OCI-LY1 (cell line): ENCODE measurements around the gene HEMGN.

Experiments
- H2AFZ ChIP-seq: fragments of 200-600 bp; sonication (generic), shearing (Covaris generic); 2 replicates; pipeline ENCODE4 v1.6.0; 2014; ENCODE audit warnings: antibody characterized with exemption, mild to moderate bottlenecking, low read length
- H3F3A ChIP-seq: fragments of 200-600 bp; sonication (generic), shearing (Covaris generic); 2 replicates; pipeline ENCODE4 v1.6.0; 2014; ENCODE audit warnings: mild to moderate bottlenecking, antibody characterized with exemption, low read length, moderate library complexity; ENCODE audit not compliant: insufficient read depth
- H3K27ac ChIP-seq: fragments of 200-600 bp; sonication (generic); 2 replicates; pipeline ENCODE4 v1.5.1; 2014; ENCODE audit warnings: low read length, mixed run types, mild to moderate bottlenecking, low read depth; ENCODE audit not compliant: poor library complexity, severe bottlenecking
- H3K27me3 ChIP-seq: fragments of 200-600 bp; sonication (generic); 2 replicates; pipeline ENCODE4 v1.6.0; 2014; ENCODE audit warnings: antibody characterized with exemption, mild to moderate bottlenecking, low read length, moderate library complexity; ENCODE audit not compliant: insufficient read depth
- H3K36me3 ChIP-seq: fragments of 200-600 bp; sonication (generic); 2 replicates; pipeline ENCODE4 v1.6.1; 2014; ENCODE audit warnings: mild to moderate bottlenecking, antibody characterized with exemption, low read length, moderate library complexity, mixed read lengths; ENCODE audit not compliant: insufficient read depth
- H3K4me1 ChIP-seq: fragments of 200-600 bp; sonication (generic); 2 replicates; pipeline ENCODE4 v1.5.1; 2014; ENCODE audit warnings: mild to moderate bottlenecking, low read length, moderate library complexity; ENCODE audit not compliant: insufficient read depth, severe bottlenecking
- H3K4me2 ChIP-seq: fragments of 200-600 bp; sonication (generic), shearing (Covaris generic); 2 replicates; pipeline ENCODE4 v1.6.1; 2014; ENCODE audit warnings: low read length
- H3K4me3 ChIP-seq: fragments of 200-600 bp; sonication (generic); 2 replicates; pipeline ENCODE4 v1.5.1; 2014; ENCODE audit warnings: low read length, low read depth, mild to moderate bottlenecking, mixed read lengths; ENCODE audit not compliant: poor library complexity, severe bottlenecking
- H3K79me2 ChIP-seq: fragments of 200-600 bp; shearing (Covaris generic); 2 replicates; pipeline ENCODE4 v1.6.1; 2016; ENCODE audit warnings: mixed run types, low read length, mixed read lengths; ENCODE audit not compliant: insufficient read depth
- H3K9ac ChIP-seq: fragments of 200-600 bp; sonication (generic), shearing (Covaris generic); 2 replicates; pipeline ENCODE4 v1.6.1; 2014; ENCODE audit warnings: mild to moderate bottlenecking, low read length, mixed read lengths
- H3K9me2 ChIP-seq: fragments of 200-600 bp; sonication (generic), shearing (Covaris generic); 2 replicates; pipeline ENCODE4 v1.6.1; 2014; ENCODE audit warnings: low read depth, mild to moderate bottlenecking, low read length, mixed read lengths
- H3K9me3 ChIP-seq: fragments of 200-600 bp; shearing (Covaris generic); 2 replicates; pipeline ENCODE4 v1.6.1; 2014; ENCODE audit warnings: low read length, mixed read lengths
- H4K20me1 ChIP-seq: fragments of 200-600 bp; sonication (generic), shearing (Covaris generic); 2 replicates; pipeline ENCODE4 v1.6.0; 2016; ENCODE audit warnings: mild to moderate bottlenecking, low read length; ENCODE audit not compliant: insufficient read depth
- CTCF ChIP-seq: fragments of 200-600 bp; sonication (generic), shearing (Covaris generic); IDR thresholded peaks from 2 replicates; pipeline ENCODE4 v1.5.1; 2017; ENCODE audit warnings: mild to moderate bottlenecking, antibody characterized with exemption, low read length, moderate library complexity, mixed read lengths
- EZH2 ChIP-seq: fragments of 200-600 bp; sonication (generic), shearing (Covaris generic); IDR thresholded peaks from 2 replicates; pipeline ENCODE4 v1.8.0; 2017; ENCODE audit warnings: borderline replicate concordance, mixed run types, mild to moderate bottlenecking, antibody characterized with exemption, low read length, moderate library complexity, mixed read lengths

The HEMGN gene

GRCh38 chr9:97910357-97910756 lies 27.6 kb downstream of the HEMGN start:
- H3K9ac ChIP-seq = no peak overlapping the region
- TF ChIP-seq EZH2 (no peak), CTCF (no peak)
- H3K27me3 ChIP-seq = no peaks in the 10 kb centered on the region
- no peak overlapping the region for H3K4me3 ChIP-seq
- peaks cover 13% of the 10 kb centered on the region for H3K4me1 ChIP-seq
- no peaks in the 10 kb centered on the region for H4K20me1 ChIP-seq
- H2AFZ ChIP-seq = no peak overlapping the region
- no peaks in the 10 kb centered on the region for H3K9me3 ChIP-seq
- H3K9me2 ChIP-seq = no peaks in the 10 kb centered on the region
- no peaks in the 10 kb centered on the region for H3K79me2 ChIP-seq
- H3K4me2 ChIP-seq = no peak overlapping the region
- H3F3A ChIP-seq = no peaks in the 10 kb centered on the region
- peaks cover 57% of the 10 kb centered on the region; the same call in 1 of the 2 replicates for H3K36me3 ChIP-seq
- no peak overlapping the region for H3K27ac ChIP-seq

GRCh38 chr9:97908705-97909104 lies 29.3 kb downstream of the HEMGN start:
- no peaks in the 10 kb centered on the region for H3K27me3 ChIP-seq
- H3K9me3 ChIP-seq = no peaks in the 10 kb centered on the region
- H2AFZ ChIP-seq = no peak overlapping the region
- TF ChIP-seq EZH2 (no peak), CTCF (no peak)
- H3K27ac ChIP-seq = no peak overlapping the region
- no peak overlapping the region for H3K4me3 ChIP-seq
- no peaks in the 10 kb centered on the region for H3F3A ChIP-seq
- H4K20me1 ChIP-seq = no peaks in the 10 kb centered on the region
- H3K36me3 ChIP-seq = peaks cover 59% of the 10 kb centered on the region; the same call in 1 of the 2 replicates
- H3K9ac ChIP-seq = no peak overlapping the region
- H3K4me2 ChIP-seq = no peak overlapping the region
- H3K9me2 ChIP-seq = no peaks in the 10 kb centered on the region
- peaks cover 13% of the 10 kb centered on the region for H3K4me1 ChIP-seq
- no peaks in the 10 kb centered on the region for H3K79me2 ChIP-seq

- Histone ChIP-seq H3K79me2 (no peaks in the 10 kb centered on the region), H3K9me2 (no peaks in the 10 kb centered on the region), H3K9ac (no peak overlapping the region), H2AFZ (no peak overlapping the region), H3K4me3 (no peak overlapping the region), H3K9me3 (no peaks in the 10 kb centered on the region), H3K27me3 (no peaks in the 10 kb centered on the region), H3K4me1 (peaks cover 13% of the 10 kb centered on the region), H3K27ac (no peak overlapping the region), H4K20me1 (no peaks in the 10 kb centered on the region), H3K36me3 (peaks cover 53% of the 10 kb centered on the region; the same call in 1 of the 2 replicates), H3F3A (no peaks in the 10 kb centered on the region), H3K4me2 (no peak overlapping the region)
- TF ChIP-seq CTCF (no peak), EZH2 (no peak)
Observed at GRCh38 chr9:97907632-97908031, 30.3 kb downstream of the HEMGN start.
